HCT116 (cell line): ENCODE measurements around the gene CYP3A4.

Experiments
- ATF3 ChIP-seq: IDR thresholded peaks from 2 replicates; pipeline ENCODE4 v1.6.1; 2012
- CBX3 ChIP-seq: IDR thresholded peaks from 2 replicates; pipeline ENCODE4 v1.6.1; 2012; ENCODE audit warnings: low read depth
- CTCF ChIP-seq, 3 experiments: fragments of 200-600 bp in 1 of 3; sonication (generic) in 1 of 3; IDR thresholded peaks in 2 of 3; conservative IDR thresholded peaks in 1 of 3; 2 replicates each; pipeline ENCODE4 v1.5.1; 2012 to 2017; ENCODE audit warnings: low read depth in 2 of 3, low read length in 2 of 3, antibody characterized with exemption in 1 of 3, borderline replicate concordance in 1 of 3, control low read depth in 1 of 3, mild to moderate bottlenecking in 1 of 3, mixed read lengths in 1 of 3, mixed run types in 1 of 3, moderate library complexity in 1 of 3; ENCODE audit not compliant: insufficient read depth in 1 of 3
- ELF1 ChIP-seq: IDR thresholded peaks from 2 replicates; pipeline ENCODE4 v1.6.1; 2012; ENCODE audit warnings: low read depth, borderline replicate concordance
- EZH2 ChIP-seq: fragments of 200-600 bp; sonication (generic); IDR thresholded peaks from 2 replicates; pipeline ENCODE4 v1.6.1; 2017; ENCODE audit warnings: antibody characterized with exemption, mixed run types
- MAX ChIP-seq: IDR thresholded peaks from 2 replicates; pipeline ENCODE4 v1.6.1; 2012
- POLR2A ChIP-seq: IDR thresholded peaks from 2 replicates; pipeline ENCODE4 v1.7.0; 2011; ENCODE audit warnings: borderline replicate concordance; ENCODE audit not compliant: insufficient read depth, insufficient read length; ENCODE audit errors: extremely low read depth
- POLR2AphosphoS5 ChIP-seq: IDR thresholded peaks from 2 replicates; pipeline ENCODE4 v1.6.1; 2011; ENCODE audit warnings: mild to moderate bottlenecking, low read depth, low read length, moderate library complexity
- REST ChIP-seq: IDR thresholded peaks from 2 replicates; pipeline ENCODE4 v1.6.1; 2012; ENCODE audit warnings: low read depth
- SIN3A ChIP-seq: IDR thresholded peaks from 2 replicates; pipeline ENCODE4 v1.6.1; 2012; ENCODE audit warnings: low read depth
- TCF7L2 ChIP-seq: IDR thresholded peaks from 2 replicates; pipeline ENCODE4 v1.7.0; 2011; ENCODE audit warnings: borderline replicate concordance, inconsistent platforms; ENCODE audit not compliant: insufficient read depth, insufficient read length; ENCODE audit errors: extremely low read depth
- ZNF274 ChIP-seq: fragments of 200-500 bp; sonication (Bioruptor generic); IDR thresholded peaks from 2 replicates; pipeline ENCODE4 v1.6.1; 2014; ENCODE audit warnings: mild to moderate bottlenecking, low read depth, low read length, inconsistent platforms

GRCh38 chr7:99766484-99767099, 17.4 kb downstream of the CYP3A4 start:
- TF ChIP-seq MAX: no peak
- no peak for TF ChIP-seq CTCF (IDR thresholded peaks at IDR 0.05 in 2 of 3, conservative IDR thresholded peaks at IDR 0.05 in 1 of 3; ENCODE audit: borderline replicate concordance in 1 of 3, insufficient read depth in 1 of 3, low read depth in 2 of 3, low read length in 2 of 3)
- no peak for TF ChIP-seq ZNF274
- no peak for TF ChIP-seq POLR2A
- TF ChIP-seq EZH2: no peak
- TF ChIP-seq POLR2AphosphoS5: no peak
- no peak for TF ChIP-seq REST
- no peak for TF ChIP-seq TCF7L2
- no peak for TF ChIP-seq ATF3
- no peak for TF ChIP-seq SIN3A
- TF ChIP-seq CBX3: no peak
- no peak for TF ChIP-seq ELF1
